ENCODE data around the gene ABCG1. TPM values are rescaled to one million over a fixed set of nuclear protein-coding genes. Genes with fewer than 3 reads are reported as not detected.

Gene ABCG1
- total RNA-seq, 3 donors from 2014 or later, result 44.4 to 67.0 (median 56.8) TPM

DNA sequence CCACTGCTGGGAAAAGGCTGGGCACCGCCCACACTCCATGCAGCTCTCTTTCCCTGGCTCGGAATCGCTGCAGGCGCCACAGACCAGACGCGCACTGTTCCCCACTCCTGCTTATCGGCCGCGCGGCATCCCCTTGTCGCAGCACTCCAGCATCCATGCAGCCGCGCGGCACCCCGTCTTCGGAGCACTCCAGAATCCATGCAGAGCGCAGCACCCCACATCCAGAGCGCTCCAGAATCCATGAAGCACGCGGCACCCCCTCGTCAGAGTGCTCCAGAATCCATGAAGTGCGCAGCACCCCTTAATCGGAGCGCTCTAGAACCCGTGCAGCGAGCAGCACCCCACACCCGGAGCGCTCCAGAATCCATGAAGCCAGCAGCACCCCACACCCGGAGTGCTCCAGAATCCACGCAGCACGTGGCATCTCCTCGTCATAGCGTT, 86.8 kb downstream of the ABCG1 start:
- intact Hi-C loops (cut with DNase I, micrococcal nuclease), result no loop called here
- DNase-seq (no peak), ATAC-seq (no peak)
- H3K4me1 ChIP-seq (ENCODE audit: low read depth), result peaks cover 12% of the 10 kb centered on the region
- no peak overlapping the region for H3K4me3 ChIP-seq
- H3K36me3 ChIP-seq (ENCODE audit: low read depth), result no peaks in the 10 kb centered on the region
- TF ChIP-seq, protein P1, sequence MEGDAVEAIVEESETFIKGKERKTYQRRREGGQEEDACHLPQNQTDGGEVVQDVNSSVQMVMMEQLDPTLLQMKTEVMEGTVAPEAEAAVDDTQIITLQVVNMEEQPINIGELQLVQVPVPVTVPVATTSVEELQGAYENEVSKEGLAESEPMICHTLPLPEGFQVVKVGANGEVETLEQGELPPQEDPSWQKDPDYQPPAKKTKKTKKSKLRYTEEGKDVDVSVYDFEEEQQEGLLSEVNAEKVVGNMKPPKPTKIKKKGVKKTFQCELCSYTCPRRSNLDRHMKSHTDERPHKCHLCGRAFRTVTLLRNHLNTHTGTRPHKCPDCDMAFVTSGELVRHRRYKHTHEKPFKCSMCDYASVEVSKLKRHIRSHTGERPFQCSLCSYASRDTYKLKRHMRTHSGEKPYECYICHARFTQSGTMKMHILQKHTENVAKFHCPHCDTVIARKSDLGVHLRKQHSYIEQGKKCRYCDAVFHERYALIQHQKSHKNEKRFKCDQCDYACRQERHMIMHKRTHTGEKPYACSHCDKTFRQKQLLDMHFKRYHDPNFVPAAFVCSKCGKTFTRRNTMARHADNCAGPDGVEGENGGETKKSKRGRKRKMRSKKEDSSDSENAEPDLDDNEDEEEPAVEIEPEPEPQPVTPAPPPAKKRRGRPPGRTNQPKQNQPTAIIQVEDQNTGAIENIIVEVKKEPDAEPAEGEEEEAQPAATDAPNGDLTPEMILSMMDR (IDR thresholded peaks at IDR 0.05), result no peak
- no peaks in the 10 kb centered on the region for H3K9me3 ChIP-seq

DNA sequence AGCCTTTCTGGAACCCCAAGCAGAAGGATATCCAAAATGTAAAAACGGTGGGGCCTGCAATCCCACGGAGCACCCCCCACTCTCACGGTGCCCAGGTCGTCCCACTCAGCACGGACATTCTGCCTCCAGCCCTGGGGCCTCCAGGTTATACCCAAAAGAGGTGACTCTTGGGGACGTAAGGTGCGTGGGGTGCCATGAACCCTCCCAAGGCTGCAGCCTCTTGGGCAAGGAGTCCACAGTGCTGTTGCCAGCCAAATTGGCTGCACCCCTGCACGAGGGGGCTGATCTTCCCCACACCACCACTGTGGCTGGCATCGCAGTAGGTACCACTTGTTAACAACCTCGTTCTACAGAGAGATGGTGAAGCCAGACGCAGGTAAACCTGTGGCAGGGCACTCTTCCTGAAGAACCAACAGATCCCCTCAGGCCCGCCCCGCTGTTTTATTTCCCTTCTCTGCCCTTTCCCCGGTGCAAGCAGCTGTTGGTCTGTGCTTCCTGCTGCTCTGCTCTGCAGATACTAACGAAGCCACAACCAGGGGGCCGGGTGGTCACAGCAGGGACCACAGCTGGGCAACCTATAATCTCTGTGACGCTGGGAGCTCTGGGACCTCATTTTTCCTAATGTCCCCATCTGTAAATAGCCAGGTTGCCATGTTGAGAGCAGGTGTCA, 87.6 kb downstream of the ABCG1 start:
- peaks cover 19% of the 10 kb centered on the region for H3K4me1 ChIP-seq (ENCODE audit: low read depth)
- no peaks in the 10 kb centered on the region for H3K36me3 ChIP-seq (ENCODE audit: low read depth)
- H3K4me3 ChIP-seq, result no peak overlapping the region
- no peaks in the 10 kb centered on the region for H3K9me3 ChIP-seq
- TF ChIP-seq, protein P1 (IDR thresholded peaks at IDR 0.05), result no peak
- intact Hi-C loops (cut with DNase I, micrococcal nuclease), result no loop called here
- ATAC-seq (no peak), DNase-seq (no peak)

DNA sequence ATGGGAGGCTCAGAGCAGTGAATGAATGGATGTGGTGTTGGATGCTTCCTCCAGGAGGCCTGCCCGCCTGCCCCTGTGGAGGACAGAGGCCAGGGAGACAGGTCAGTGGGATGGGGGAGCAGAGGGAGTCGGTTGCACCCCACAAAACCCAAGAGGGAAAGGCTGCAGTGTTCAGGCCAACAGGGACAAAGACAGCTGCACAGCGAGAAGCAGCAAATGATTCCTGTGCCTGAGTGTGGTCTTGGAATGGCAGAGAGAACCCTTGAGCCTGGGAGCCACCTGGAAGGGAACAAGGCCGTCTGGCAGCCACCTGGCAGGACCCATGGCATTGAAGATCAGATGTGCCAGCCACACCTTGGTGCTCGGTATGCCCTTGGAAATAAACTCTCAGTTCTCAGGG, 88.2 kb downstream of the ABCG1 start:
- H3K9me3 ChIP-seq, result no peaks in the 10 kb centered on the region
- H3K4me1 ChIP-seq (ENCODE audit: low read depth), result peaks cover 21% of the 10 kb centered on the region
- ATAC-seq, result no peak
- no peak for DNase-seq
- H3K4me3 ChIP-seq, result no peak overlapping the region
- H3K36me3 ChIP-seq (ENCODE audit: low read depth), result no peaks in the 10 kb centered on the region
- TF ChIP-seq, protein P1 (IDR thresholded peaks at IDR 0.05), result no peak
- intact Hi-C loops (cut with DNase I, micrococcal nuclease), result no loop called here

DNA sequence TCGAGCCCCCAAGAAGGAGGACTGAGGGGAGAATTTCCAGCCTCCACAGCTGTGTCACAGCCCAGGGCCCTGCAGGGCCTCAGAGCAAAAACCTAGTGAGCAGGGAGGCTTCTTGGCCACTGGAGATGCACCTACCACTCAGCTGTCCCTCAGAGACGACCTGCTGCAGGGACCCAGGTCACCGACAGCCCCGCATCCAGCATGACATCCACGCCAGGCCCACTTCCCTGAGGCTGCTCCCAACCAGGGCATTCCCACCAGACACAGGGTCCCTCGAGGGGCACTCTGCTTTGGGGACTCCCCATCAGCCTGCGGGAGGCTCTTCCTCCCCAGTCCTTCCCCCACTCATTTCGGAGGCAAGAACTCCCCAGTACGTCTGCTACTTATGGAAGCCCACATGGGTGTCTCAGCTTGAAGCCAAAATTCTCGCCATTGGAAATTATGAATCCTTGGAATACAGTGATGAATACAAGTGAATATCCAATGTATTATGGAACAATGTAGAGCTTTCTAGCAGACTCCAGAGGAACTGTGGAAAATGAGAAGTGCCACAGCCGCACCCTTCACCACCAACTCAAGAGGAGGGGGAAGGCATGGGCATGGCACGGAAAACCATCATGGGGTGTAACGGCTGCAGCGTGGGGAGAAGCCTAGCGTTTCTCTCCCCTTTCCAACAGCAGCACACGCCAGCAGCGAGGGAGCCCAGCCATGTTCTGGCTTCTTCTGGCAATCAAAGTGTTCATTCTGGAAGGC, 89.4 kb downstream of the ABCG1 start:
- ATAC-seq, result no peak
- DNase-seq, result no peak
- intact Hi-C loops (cut with DNase I, micrococcal nuclease), result no loop called here
- Histone ChIP-seq H3K36me3 (ENCODE audit: low read depth) (no peaks in the 10 kb centered on the region), H3K9me3 (no peaks in the 10 kb centered on the region), H3K4me1 (ENCODE audit: low read depth) (peaks cover 29% of the 10 kb centered on the region), H3K4me3 (no peak overlapping the region)
- TF ChIP-seq, protein P1 (IDR thresholded peaks at IDR 0.05), result no peak

DNA sequence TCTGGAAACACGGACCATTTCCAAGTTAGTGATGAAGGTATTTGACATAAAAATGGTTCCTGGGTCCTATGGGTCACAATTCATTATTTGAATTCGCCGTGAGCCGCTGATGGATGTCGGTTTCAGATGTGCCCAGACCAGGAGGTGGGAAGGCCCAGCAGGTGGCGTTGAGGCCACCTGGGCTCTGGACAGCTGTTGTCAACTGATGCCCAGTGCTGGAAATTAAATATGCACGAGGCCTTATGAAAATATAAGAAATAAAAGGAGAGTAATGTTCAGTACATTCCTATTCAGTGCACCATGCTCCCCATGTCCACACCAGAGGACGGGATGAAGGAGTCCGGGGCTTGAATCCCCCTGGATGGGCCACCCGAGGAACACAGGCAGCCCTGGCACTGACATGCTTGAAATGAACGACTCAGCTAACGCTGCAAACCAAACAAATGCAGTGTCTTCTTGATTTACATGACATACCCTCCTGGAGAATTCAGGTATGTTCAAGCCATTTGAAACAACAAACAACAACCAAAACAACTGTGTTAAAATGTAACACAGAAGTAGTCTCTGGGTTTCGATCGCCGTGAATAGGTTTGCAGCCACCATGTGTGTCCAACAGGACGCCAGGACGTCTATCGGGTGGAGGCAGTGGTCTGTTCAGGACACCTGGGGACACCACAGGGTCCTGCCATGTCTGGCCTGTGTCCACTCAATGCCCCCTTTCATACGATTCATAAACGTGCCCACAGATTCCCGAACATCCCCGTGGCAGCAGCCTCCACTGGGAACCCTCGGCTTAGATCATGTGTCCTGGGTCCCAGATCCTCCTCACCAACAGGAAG, 90.2 kb downstream of the ABCG1 start:
- DNase-seq, result peak in 1 of 3 donors; percentile 60

More for the DNA sequence above, 90.2 kb downstream of the ABCG1 start:
- no peak overlapping the region for H3K4me3 ChIP-seq
- H3K4me1 ChIP-seq (ENCODE audit: low read depth), result peaks cover 30% of the 10 kb centered on the region
- TF ChIP-seq, protein P1 (IDR thresholded peaks at IDR 0.05), result no peak
- no peaks in the 10 kb centered on the region for H3K9me3 ChIP-seq
- ATAC-seq, result peak; percentile 16
- H3K36me3 ChIP-seq (ENCODE audit: low read depth), result no peaks in the 10 kb centered on the region
- intact Hi-C loops (cut with DNase I, micrococcal nuclease), result no loop called here
